Neutrophil (primary cell): ENCODE data around the gene CDKL4.

Experiments used
- H3K27ac ChIP-seq: fragments of 200-600 bp; sonication (generic); 2 replicates; pipeline ENCODE4 v1.5.1; 2016; ENCODE audit warnings: mild to moderate bottlenecking, moderate library complexity
- H3K27me3 ChIP-seq: fragments of 200-600 bp; sonication (generic); 2 replicates; pipeline ENCODE4 v1.6.0; 2016; ENCODE audit warnings: mild to moderate bottlenecking
- H3K36me3 ChIP-seq: fragments of 200-600 bp; sonication (generic); 2 replicates; pipeline ENCODE4 v1.5.1; 2017
- H3K4me1 ChIP-seq, 2 experiments: fragments of 200-600 bp in 1 of 2; sonication (generic) in 1 of 2; 1 replicate in 1 of 2; 2 replicates in 1 of 2; pipeline versions ENCODE4 v1.5.1 to v1.6.1; 2013 to 2016; ENCODE audit warnings: low read depth in 1 of 2, low read length in 1 of 2, mild to moderate bottlenecking in 1 of 2, moderate library complexity in 1 of 2; ENCODE audit not compliant: control insufficient read depth in 1 of 2, insufficient read depth in 1 of 2
- H3K4me3 ChIP-seq, 2 experiments: fragments of 200-600 bp in 1 of 2; sonication (generic) in 1 of 2; 1 replicate in 1 of 2; 2 replicates in 1 of 2; pipeline ENCODE4 v1.5.1; 2013 to 2016; ENCODE audit warnings: low read depth in 1 of 2, low read length in 1 of 2, mild to moderate bottlenecking in 1 of 2, moderate library complexity in 1 of 2
- H3K9me3 ChIP-seq: fragments of 200-600 bp; sonication (generic); 2 replicates; pipeline ENCODE4 v1.5.1; 2016
- CTCF ChIP-seq: fragments of 200-600 bp; sonication (generic); IDR thresholded peaks from 2 replicates; pipeline ENCODE4 v1.5.1; 2016; ENCODE audit warnings: antibody characterized with exemption

CDKL4 gene

GRCh38 chr2:39221459-39221858, 22.3 kb downstream of the CDKL4 start:
- H3K27me3 ChIP-seq = no peaks in the 10 kb centered on the region
- H3K4me3 ChIP-seq = no peak overlapping the region
- TF ChIP-seq CTCF = no peak
- H3K27ac ChIP-seq = no peak overlapping the region
- H3K9me3 ChIP-seq = no peaks in the 10 kb centered on the region
- no peaks in the 10 kb centered on the region for H3K36me3 ChIP-seq
- H3K4me1 ChIP-seq = peaks cover 5 to 8% of the 10 kb centered on the region in 2 experiments

DNA sequence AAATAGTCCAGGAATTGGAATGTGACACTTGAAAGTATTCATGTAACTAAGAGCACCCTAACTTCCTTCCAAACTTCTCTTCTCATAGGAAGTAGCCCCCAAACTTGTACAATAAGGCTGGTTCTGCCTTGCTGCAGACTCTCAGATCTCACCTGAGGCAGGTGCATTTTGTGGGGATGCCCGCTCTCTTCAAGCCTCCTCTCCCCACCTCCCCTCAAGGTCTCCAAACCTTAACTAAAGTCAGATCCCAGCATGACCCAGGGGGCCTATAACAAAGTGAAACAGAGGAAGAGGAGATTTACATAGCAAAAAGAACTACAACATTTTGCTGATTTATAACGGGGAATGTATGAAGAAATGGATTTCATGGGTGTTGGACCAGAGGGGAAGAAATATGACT, 23.6 kb downstream of the CDKL4 start:
- Histone ChIP-seq H3K4me3 (no peak overlapping the region), H3K36me3 (no peaks in the 10 kb centered on the region), H3K4me1 (peaks cover 5 to 8% of the 10 kb centered on the region in 2 experiments), H3K9me3 (no peaks in the 10 kb centered on the region), H3K27me3 (no peaks in the 10 kb centered on the region), H3K27ac (no peak overlapping the region)
- TF ChIP-seq CTCF = no peak

DNA sequence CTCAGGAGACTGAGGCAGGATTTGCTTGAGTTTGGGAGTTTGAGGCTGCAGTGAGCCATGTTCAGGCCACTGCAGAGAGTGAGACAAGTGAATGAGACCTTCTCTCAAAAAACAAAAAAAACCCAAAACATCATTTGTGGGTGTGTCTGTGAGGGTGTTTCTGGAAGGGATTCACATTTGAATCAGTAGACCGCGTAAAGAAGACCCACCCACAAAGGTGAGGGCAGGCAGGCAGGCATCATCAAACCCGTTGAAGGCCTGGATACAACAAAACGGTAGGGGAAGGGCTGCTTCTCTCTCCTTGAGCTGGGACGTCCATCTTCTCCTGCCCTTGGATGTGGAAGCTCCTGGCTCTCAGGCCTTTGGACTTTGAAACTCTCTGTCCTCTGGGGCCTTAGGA, 25.4 kb downstream of the CDKL4 start:
- H3K9me3 ChIP-seq = no peaks in the 10 kb centered on the region
- no peaks in the 10 kb centered on the region for H3K27me3 ChIP-seq
- H3K4me3 ChIP-seq = no peak overlapping the region
- H3K36me3 ChIP-seq = no peaks in the 10 kb centered on the region
- no peak overlapping the region for H3K27ac ChIP-seq
- no peak for TF ChIP-seq CTCF
- H3K4me1 ChIP-seq = peaks cover 5 to 8% of the 10 kb centered on the region in 2 experiments

DNA sequence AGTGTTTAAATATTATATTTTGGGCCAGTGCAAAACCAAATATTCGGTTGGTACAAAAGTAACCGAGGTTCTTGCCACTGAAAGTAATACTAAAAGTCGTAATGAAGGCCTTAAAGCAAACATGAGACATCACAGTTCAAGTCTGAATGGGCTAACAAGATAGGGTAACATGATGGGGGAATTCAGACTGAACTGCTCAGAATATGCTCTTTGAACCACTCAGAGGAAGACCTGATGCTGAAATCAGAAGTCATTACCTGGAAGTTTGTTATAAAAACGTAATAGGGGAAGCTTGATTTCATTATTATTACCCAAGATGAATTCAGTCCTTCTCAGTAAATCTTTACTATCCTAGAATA, 26.6 kb downstream of the CDKL4 start:
- H3K4me1 ChIP-seq = peaks cover 5 to 8% of the 10 kb centered on the region in 2 experiments
- H3K9me3 ChIP-seq = no peaks in the 10 kb centered on the region
- H3K4me3 ChIP-seq = no peak overlapping the region
- no peaks in the 10 kb centered on the region for H3K36me3 ChIP-seq
- TF ChIP-seq CTCF = no peak
- no peak overlapping the region for H3K27ac ChIP-seq
- no peaks in the 10 kb centered on the region for H3K27me3 ChIP-seq

DNA sequence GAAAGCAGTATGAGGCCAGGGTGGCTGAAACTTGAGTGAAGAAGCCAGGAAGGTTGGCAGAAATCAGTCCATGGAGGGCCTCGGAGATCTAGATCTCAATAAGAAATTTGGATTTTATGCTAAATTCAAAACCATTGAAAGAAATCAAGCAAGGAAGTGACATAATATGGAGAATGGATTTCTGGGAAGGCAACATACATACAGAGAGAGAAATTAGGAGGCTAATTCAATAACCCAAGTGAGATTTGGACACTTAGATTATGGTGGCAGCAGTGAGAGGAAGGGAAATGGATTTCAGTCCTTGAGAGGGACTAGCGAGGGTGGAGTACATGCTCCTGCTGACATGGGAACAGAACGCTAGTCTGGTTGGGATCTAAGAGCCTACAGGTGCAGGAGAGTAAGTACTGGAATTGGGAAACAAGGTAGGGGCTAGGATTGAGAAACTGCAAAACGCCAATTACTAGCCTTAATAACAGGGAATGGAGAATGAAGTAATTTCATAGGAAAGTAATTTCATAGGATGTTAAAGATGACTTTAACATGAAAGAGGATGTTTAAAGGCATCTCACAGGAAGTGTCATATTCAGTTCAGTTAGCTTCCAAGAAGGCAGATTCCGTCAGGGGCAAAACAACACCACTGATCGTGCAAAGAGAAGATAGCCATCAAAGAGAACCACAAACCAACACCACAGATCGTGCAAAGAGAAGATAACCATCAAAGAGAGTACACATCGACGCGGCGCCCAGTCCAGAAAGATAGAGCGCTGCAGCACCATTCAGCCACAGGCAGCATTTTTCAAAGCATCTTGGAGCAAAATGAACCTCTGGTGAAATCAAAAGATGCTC, 27.2 kb downstream of the CDKL4 start:
- no peaks in the 10 kb centered on the region for H3K9me3 ChIP-seq
- H3K36me3 ChIP-seq = no peaks in the 10 kb centered on the region
- no peak overlapping the region for H3K27ac ChIP-seq
- no peak for TF ChIP-seq CTCF
- H3K27me3 ChIP-seq = no peaks in the 10 kb centered on the region
- H3K4me3 ChIP-seq = no peak overlapping the region
- H3K4me1 ChIP-seq = peaks cover 5 to 8% of the 10 kb centered on the region in 2 experiments
